A673 (cell line): ENCODE results near the gene PMAIP1. TPM values are rescaled to one million over a fixed set of nuclear protein-coding genes. Genes with fewer than 3 reads are reported as not detected.

Source experiments
- BruUV-seq: library from RNA; stranded (reverse); fragments of 400-500 nt; replicated peaks from 2 replicates; lab custom pipeline; 2021; lab: Mats Ljungman, UMichigan
- CTCF ChIA-PET: fragments of 300-600 bp; sonication (Branson Sonifier 250); formaldehyde crosslinking; loops from one replicate; lab custom pipeline; 2022; ENCODE audit warnings: antibody characterized with exemption; lab: Charles Lee
- POLR2A ChIA-PET: fragments of 300-600 bp; sonication (Branson Sonifier 250); formaldehyde crosslinking; loops from one replicate; lab custom pipeline; 2022; ENCODE audit warnings: antibody characterized with exemption; ENCODE audit not compliant: low non-redundant PET; lab: Charles Lee
- DNase-seq: peaks from one replicate; pipeline ENCODE4 v3.0.0-alpha.2; 2015; ENCODE audit warnings: low spot score
- H3K27ac ChIP-seq: fragments of 200-600 bp; sonication (generic); 2 replicates; pipeline ENCODE4 v1.5.1; 2016; ENCODE audit warnings: mixed run types, low read depth, mild to moderate bottlenecking, mixed read lengths, antibody characterized with exemption, low read length; ENCODE audit not compliant: poor library complexity, severe bottlenecking
- H3K27me3 ChIP-seq: fragments of 200-600 bp; sonication (generic); replicated peaks from 2 replicates; pipeline ENCODE4 v1.6.1; 2017; ENCODE audit warnings: mixed run types, low read depth, mild to moderate bottlenecking, mixed read lengths, antibody characterized with exemption, low read length; ENCODE audit not compliant: insufficient read depth, poor library complexity
- H3K36me3 ChIP-seq: fragments of 200-600 bp; sonication (generic); 2 replicates; pipeline ENCODE4 v1.6.1; 2016; ENCODE audit warnings: mixed run types, mild to moderate bottlenecking, mixed read lengths, antibody characterized with exemption, low read length; ENCODE audit not compliant: insufficient read depth, poor library complexity, severe bottlenecking
- H3K4me1 ChIP-seq: fragments of 200-600 bp; sonication (generic); 2 replicates; pipeline ENCODE4 v1.6.1; 2017; ENCODE audit warnings: mixed run types, mild to moderate bottlenecking, mixed read lengths, antibody characterized with exemption, low read length; ENCODE audit not compliant: insufficient read depth, poor library complexity, severe bottlenecking
- H3K4me3 ChIP-seq: fragments of 200-600 bp; sonication (generic); 2 replicates; pipeline ENCODE4 v1.5.1; 2016; ENCODE audit warnings: low read depth, mixed run types, mild to moderate bottlenecking, mixed read lengths, low read length; ENCODE audit not compliant: poor library complexity, severe bottlenecking
- H3K9me3 ChIP-seq: fragments of 200-600 bp; sonication (generic); 2 replicates; pipeline ENCODE4 v1.6.1; 2016; ENCODE audit warnings: mixed run types, low read depth, mild to moderate bottlenecking, mixed read lengths, antibody characterized with exemption, low read length; ENCODE audit not compliant: poor library complexity, severe bottlenecking
- EZH2 ChIP-seq: fragments of 200-600 bp; sonication (generic); IDR thresholded peaks from 2 replicates; pipeline ENCODE4 v1.6.1; 2017; ENCODE audit warnings: borderline replicate concordance, low read depth, mild to moderate bottlenecking, mixed read lengths, antibody characterized with exemption, low read length; ENCODE audit not compliant: poor library complexity, severe bottlenecking
- intact Hi-C: fragments of 100-400 bp; cut with micrococcal nuclease; formaldehyde crosslinking; loops from one replicate; pipeline ENCODE4 v1.10.0; 2022; ENCODE audit not compliant: unreplicated experiment
- total RNA-seq: library from RNA; stranded (reverse); gene quantifications from 2 replicates; pipeline ENCODE4 v1.2.3, GENCODE V29; 2021
- TF ChIP-seq, protein P1 (sequence below): fragments of 300-800, 200-600 bp; sonication (generic); conservative IDR thresholded peaks from 2 replicates; pipeline ENCODE4 v1.5.1; 2017; ENCODE audit warnings: low read depth, mild to moderate bottlenecking, antibody characterized with exemption, low read length, moderate library complexity, mixed read lengths

PMAIP1 gene
- total RNA-seq, 1 experiment from 2014 or later, result 43.6 TPM

DNA sequence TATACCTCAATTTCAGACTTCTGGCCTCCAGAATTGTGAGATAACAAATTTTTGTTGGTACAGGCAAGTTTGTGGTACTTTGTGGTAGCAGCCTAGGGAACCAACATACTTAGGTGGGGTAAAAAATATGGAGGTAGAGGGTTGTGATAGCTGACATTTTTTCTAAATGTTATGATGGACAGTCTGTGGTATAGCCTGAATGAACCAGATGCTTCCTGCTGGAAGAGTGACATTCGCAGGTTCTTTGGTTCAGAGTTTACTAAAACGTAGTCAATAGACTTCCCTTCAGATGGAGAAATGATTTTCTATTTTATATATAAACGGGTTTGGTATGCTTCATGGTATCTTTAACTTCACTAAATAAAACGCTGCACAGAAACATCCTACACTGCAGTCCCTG, 42.8 kb downstream of the PMAIP1 start:
- POLR2A ChIA-PET, result no interaction called here
- CTCF ChIA-PET, result no interaction called here
- DNase-seq, result no peak
- Histone ChIP-seq H3K36me3 (no peaks in the 10 kb centered on the region), H3K27ac (no peak overlapping the region), H3K27me3 (no peaks in the 10 kb centered on the region), H3K4me3 (no peak overlapping the region), H3K9me3 (no peaks in the 10 kb centered on the region), H3K4me1 (no peaks in the 10 kb centered on the region)
- no peak for TF ChIP-seq EZH2
- TF ChIP-seq, protein P1, sequence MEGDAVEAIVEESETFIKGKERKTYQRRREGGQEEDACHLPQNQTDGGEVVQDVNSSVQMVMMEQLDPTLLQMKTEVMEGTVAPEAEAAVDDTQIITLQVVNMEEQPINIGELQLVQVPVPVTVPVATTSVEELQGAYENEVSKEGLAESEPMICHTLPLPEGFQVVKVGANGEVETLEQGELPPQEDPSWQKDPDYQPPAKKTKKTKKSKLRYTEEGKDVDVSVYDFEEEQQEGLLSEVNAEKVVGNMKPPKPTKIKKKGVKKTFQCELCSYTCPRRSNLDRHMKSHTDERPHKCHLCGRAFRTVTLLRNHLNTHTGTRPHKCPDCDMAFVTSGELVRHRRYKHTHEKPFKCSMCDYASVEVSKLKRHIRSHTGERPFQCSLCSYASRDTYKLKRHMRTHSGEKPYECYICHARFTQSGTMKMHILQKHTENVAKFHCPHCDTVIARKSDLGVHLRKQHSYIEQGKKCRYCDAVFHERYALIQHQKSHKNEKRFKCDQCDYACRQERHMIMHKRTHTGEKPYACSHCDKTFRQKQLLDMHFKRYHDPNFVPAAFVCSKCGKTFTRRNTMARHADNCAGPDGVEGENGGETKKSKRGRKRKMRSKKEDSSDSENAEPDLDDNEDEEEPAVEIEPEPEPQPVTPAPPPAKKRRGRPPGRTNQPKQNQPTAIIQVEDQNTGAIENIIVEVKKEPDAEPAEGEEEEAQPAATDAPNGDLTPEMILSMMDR, result no peak
- intact Hi-C loops, result no loop called here
- no TSS peak for BruUV-seq

DNA sequence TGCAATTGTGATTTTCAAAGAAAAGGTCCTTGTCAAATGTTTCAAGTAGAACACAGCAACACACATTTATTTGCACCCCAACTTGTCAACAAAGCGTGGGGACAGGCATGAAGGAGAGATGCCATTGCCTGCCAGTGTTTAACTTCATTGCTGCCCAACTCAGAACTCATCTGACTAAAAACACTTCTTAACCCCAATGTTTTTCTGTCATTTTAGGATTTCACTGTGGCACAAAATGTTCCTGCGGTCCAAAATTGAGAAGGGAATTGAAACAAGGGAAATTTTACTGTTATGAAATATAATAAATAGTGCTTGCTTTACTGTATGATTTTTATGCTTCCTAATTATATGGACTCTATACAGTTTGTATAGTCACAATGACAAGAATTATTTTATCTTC, 45.7 kb downstream of the PMAIP1 start:
- no TSS peak for BruUV-seq
- Histone ChIP-seq H3K9me3 (no peaks in the 10 kb centered on the region), H3K4me3 (no peak overlapping the region), H3K4me1 (peaks cover 2% of the 10 kb centered on the region), H3K27ac (no peak overlapping the region), H3K36me3 (no peaks in the 10 kb centered on the region), H3K27me3 (no peaks in the 10 kb centered on the region)
- ChIA-PET CTCF (no interaction called here), POLR2A (no interaction called here)
- intact Hi-C loops, result no loop called here
- DNase-seq, result no peak
- no peak for TF ChIP-seq EZH2
- TF ChIP-seq, protein P1, result no peak

DNA sequence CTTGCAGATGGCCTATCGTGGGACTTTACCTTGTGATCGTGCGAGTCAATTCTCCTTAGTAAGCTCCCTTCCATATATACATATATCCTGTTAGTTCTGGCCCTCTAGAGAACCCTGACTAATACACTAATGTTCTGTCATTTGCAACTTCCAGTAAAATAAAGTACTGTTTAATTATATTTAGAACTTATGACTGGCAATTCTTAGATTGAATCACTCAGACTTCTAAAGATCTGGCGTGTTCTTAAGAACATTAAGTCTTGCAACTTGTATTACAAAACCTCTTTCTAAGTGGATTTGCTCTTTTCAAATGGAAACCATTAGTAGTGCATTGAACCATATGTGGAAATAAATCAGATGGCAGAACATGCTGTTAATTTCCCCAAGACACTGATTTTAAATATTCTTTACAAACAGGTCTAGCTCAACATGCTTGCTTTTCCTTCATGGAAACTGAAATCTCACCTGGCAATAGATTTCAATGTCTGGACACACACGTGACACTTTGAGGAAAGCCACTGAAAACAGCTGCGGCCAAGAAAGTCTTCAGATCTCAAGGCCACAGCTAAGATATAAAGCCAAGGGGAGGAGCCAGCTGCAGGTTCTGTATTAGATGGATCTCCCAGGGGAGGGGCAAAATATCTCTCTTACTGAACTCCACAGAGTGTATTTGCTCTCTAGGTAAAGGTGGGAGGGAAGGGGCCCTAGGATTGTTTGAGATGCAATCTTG, 50.6 kb downstream of the PMAIP1 start:
- no peaks in the 10 kb centered on the region for H3K27me3 ChIP-seq
- peaks cover 11% of the 10 kb centered on the region for H3K4me1 ChIP-seq
- H3K4me3 ChIP-seq, result no peak overlapping the region
- H3K9me3 ChIP-seq, result no peaks in the 10 kb centered on the region
- H3K27ac ChIP-seq, result no peak overlapping the region
- no TSS peak for BruUV-seq
- CTCF ChIA-PET, result no interaction called here
- TF ChIP-seq, protein P1, result no peak
- no peak for TF ChIP-seq EZH2
- POLR2A ChIA-PET, result no interaction called here
- intact Hi-C loops, result no loop called here
- no peaks in the 10 kb centered on the region for H3K36me3 ChIP-seq
- DNase-seq, result peak; percentile 36
